Osteoblast (primary cell): ENCODE data around the gene ANKRD50. TPM values are rescaled to one million over a fixed set of nuclear protein-coding genes. Genes with fewer than 3 reads are reported as not detected.

Experiments used
- DNase-seq: peaks from one replicate; pipeline ENCODE4 v3.0.0; 2011; ENCODE audit warnings: low spot score, mixed read lengths; ENCODE audit not compliant: insufficient read length; ENCODE audit errors: missing footprints
- H2AFZ ChIP-seq: 2 replicates; pipeline ENCODE4 v1.6.0; 2011; ENCODE audit warnings: mild to moderate bottlenecking, low read length
- H3K27ac ChIP-seq: 2 replicates; pipeline ENCODE4 v1.5.1; 2011; ENCODE audit warnings: mild to moderate bottlenecking, low read depth, low read length, moderate library complexity
- H3K27me3 ChIP-seq: 2 replicates; pipeline ENCODE4 v1.6.0; 2012; ENCODE audit warnings: mild to moderate bottlenecking, control low read depth, inconsistent platforms, low read length, moderate library complexity; ENCODE audit not compliant: insufficient read depth
- H3K36me3 ChIP-seq: 2 replicates; pipeline ENCODE4 v1.5.1; 2011; ENCODE audit warnings: mild to moderate bottlenecking, low read length, control low read depth, moderate library complexity; ENCODE audit not compliant: insufficient read depth
- H3K4me1 ChIP-seq: 2 replicates; pipeline ENCODE4 v1.5.1; 2011; ENCODE audit warnings: mild to moderate bottlenecking, low read length, control low read depth, moderate library complexity; ENCODE audit not compliant: insufficient read depth
- H3K4me2 ChIP-seq: 2 replicates; pipeline ENCODE4 v1.6.0; 2011; ENCODE audit warnings: mild to moderate bottlenecking, low read length; ENCODE audit not compliant: insufficient read depth
- H3K4me3 ChIP-seq: fragments of 200-600 bp; sonication (generic); 3 replicates; pipeline ENCODE4 v1.5.1; 2012; ENCODE audit warnings: mild to moderate bottlenecking, low read length, inconsistent platforms; ENCODE audit not compliant: insufficient read depth
- H3K79me2 ChIP-seq: 2 replicates; pipeline ENCODE4 v1.6.0; 2012; ENCODE audit warnings: mild to moderate bottlenecking, low read length, control low read depth, inconsistent platforms; ENCODE audit not compliant: insufficient read depth
- H3K9me3 ChIP-seq: 2 replicates; pipeline ENCODE4 v1.5.1; 2011; ENCODE audit warnings: low read depth, low read length, control low read depth
- H4K20me1 ChIP-seq: 2 replicates; pipeline ENCODE4 v1.6.0; 2012; ENCODE audit warnings: mild to moderate bottlenecking, low read length, control low read depth; ENCODE audit not compliant: insufficient read depth
- CTCF ChIP-seq: IDR thresholded peaks from 2 replicates; pipeline ENCODE4 v1.5.1; 2011; ENCODE audit warnings: mild to moderate bottlenecking, low read depth, low read length, moderate library complexity; ENCODE audit errors: extremely low read depth
- total RNA-seq: library from RNA; depleted of rRNA; stranded (reverse); fragments of >200 nt; gene quantifications from 2 replicates; pipeline ENCODE4 v1.2.3, GENCODE V29; 2012

The ANKRD50 gene
- total RNA-seq, 1 donor: 27.5 TPM

GRCh38 chr4:124636788-124637187, 75.7 kb downstream of the ANKRD50 start:
- H2AFZ ChIP-seq: no peak overlapping the region
- H3K4me1 ChIP-seq: peaks cover 5% of the 10 kb centered on the region
- H3K27ac ChIP-seq: no peak overlapping the region
- no peaks in the 10 kb centered on the region for H3K79me2 ChIP-seq
- no peaks in the 10 kb centered on the region for H3K27me3 ChIP-seq
- H3K9me3 ChIP-seq: no peaks in the 10 kb centered on the region
- no peak overlapping the region for H3K4me2 ChIP-seq
- H3K4me3 ChIP-seq: no peak overlapping the region
- no peak for DNase-seq
- TF ChIP-seq CTCF: no peak
- H3K36me3 ChIP-seq: peaks cover 3% of the 10 kb centered on the region
- no peaks in the 10 kb centered on the region for H4K20me1 ChIP-seq

DNA sequence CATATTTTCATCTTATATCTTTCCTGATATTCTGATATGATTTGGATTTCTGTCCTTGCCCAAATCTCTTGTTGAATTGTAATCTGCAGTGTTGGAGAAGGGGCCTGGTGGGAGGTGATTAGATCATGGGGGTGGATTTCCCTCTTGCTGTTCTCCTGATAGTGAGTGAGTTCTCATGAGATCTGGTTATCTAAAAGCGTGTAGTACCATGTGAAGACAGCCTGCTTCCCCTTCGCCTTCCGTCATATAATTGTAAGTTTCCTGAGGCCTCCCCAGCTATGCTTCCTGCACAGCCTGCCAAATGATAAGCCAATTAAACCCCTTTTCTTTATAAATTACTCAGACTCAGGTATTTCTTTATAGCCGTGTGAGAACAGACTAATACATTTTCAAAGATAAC, 77.2 kb downstream of the ANKRD50 start:
- H3K36me3 ChIP-seq: peaks cover 3% of the 10 kb centered on the region
- H3K27ac ChIP-seq: no peak overlapping the region
- no peak for DNase-seq
- H3K4me3 ChIP-seq: no peak overlapping the region
- H3K4me1 ChIP-seq: peaks cover 3% of the 10 kb centered on the region
- no peak overlapping the region for H3K4me2 ChIP-seq
- no peak for TF ChIP-seq CTCF
- H3K27me3 ChIP-seq: no peaks in the 10 kb centered on the region
- H2AFZ ChIP-seq: no peak overlapping the region
- no peaks in the 10 kb centered on the region for H3K79me2 ChIP-seq
- no peaks in the 10 kb centered on the region for H3K9me3 ChIP-seq
- no peaks in the 10 kb centered on the region for H4K20me1 ChIP-seq

GRCh38 chr4:124633285-124633941, 79.1 kb downstream of the ANKRD50 start:
- Histone ChIP-seq H3K4me1 (peaks cover 3% of the 10 kb centered on the region), H3K27ac (no peak overlapping the region), H3K27me3 (no peaks in the 10 kb centered on the region), H2AFZ (no peak overlapping the region), H3K9me3 (no peaks in the 10 kb centered on the region), H3K36me3 (peaks cover 3% of the 10 kb centered on the region), H4K20me1 (no peaks in the 10 kb centered on the region), H3K4me2 (no peak overlapping the region), H3K4me3 (no peak overlapping the region), H3K79me2 (no peaks in the 10 kb centered on the region)
- DNase-seq: no peak
- no peak for TF ChIP-seq CTCF

GRCh38 chr4:124632439-124632838, 80.1 kb downstream of the ANKRD50 start:
- no peaks in the 10 kb centered on the region for H3K27me3 ChIP-seq
- H3K79me2 ChIP-seq: no peaks in the 10 kb centered on the region
- no peaks in the 10 kb centered on the region for H3K36me3 ChIP-seq
- H3K4me1 ChIP-seq: peaks cover 3% of the 10 kb centered on the region
- H3K9me3 ChIP-seq: no peaks in the 10 kb centered on the region
- no peak overlapping the region for H3K27ac ChIP-seq
- no peak overlapping the region for H3K4me2 ChIP-seq
- no peak overlapping the region for H2AFZ ChIP-seq
- no peak overlapping the region for H3K4me3 ChIP-seq
- no peak for DNase-seq
- no peaks in the 10 kb centered on the region for H4K20me1 ChIP-seq
- no peak for TF ChIP-seq CTCF
